ENCODE results near the gene RNASEH2A.

RNASEH2A gene

GRCh38 chr19:12806242-12807081 lies at the start of gene RNASEH2A:
TSS of gene RNASEH2A (plus strand) at chr19:12806584. CDS start at chr19:12806674, 90 bp downstream.
- peak; percentile 90 for DNase-seq

- peak; percentile 68 for DNase-seq
Observed at GRCh38 chr19:12757544-12758274, 48.7 kb upstream of the RNASEH2A start.

DNA sequence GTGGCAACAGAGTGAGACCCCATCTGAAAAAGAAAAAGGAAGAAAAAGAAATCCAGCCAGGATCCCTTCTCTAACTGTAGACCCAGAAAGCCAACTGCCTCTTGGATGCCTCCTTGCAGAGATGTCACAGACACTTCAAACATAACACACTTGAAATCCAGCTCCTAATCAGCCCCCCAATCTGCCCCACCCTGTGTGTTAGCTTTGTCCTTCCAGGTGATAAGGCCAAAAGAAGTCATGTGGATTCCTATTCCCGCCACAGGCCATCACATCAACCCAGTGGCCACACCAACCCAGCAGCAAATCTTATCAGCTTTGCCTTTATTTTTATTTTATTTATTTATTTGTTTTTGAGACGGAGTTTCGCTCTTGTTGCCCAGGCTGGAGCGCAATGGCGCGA lies 46.7 kb upstream of the RNASEH2A start:
- no peak for DNase-seq

GRCh38 chr19:12763100-12763499 lies 43.3 kb upstream of the RNASEH2A start:
- DNase-seq: no peak

DNA sequence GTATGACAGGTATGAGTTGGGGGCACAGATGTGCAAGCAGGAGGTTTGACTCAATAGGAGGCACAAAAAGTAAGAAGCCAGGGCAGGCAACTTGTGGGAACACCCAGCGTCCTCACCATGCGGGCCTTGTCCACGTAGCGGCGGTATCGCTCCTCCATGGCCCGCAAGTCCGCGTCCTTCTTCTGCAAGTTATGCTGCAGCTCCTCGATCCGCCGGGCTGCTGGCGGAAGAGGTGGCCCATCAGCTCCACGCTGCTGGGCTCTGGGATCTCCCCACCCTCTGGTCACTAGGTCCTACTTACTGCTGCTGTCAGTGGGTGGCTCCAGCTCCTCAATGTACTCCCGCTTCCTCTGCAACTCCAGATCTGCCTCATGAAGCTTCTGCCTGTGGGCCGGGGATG lies 41.7 kb upstream of the RNASEH2A start:
- no peak for DNase-seq

- peak; percentile 80 for DNase-seq
Observed at GRCh38 chr19:12766051-12766521, 40.3 kb upstream of the RNASEH2A start.

DNA sequence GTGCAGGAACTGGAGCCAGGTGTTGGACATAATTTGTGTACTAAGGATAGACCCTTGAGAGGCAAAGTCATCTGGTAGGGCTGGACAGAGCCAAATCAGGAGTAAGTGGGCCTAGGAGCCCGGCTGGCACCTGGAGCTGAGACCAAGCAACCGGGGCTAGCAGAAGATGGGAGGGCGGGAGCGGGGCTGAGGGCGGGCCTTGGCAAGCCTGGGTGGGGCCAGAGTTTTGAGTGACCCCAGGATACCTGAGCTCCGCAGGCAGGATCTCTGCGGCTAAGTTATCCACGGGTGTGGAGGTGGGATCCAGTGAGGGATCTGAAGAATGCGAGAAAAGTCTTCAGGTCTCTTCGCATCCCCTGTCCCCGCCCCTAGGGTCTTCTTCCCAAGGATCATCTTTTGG lies 39.2 kb upstream of the RNASEH2A start:
- no peak for DNase-seq

- no peak for DNase-seq
Observed at GRCh38 chr19:12767666-12768065, 38.7 kb upstream of the RNASEH2A start.

DNA sequence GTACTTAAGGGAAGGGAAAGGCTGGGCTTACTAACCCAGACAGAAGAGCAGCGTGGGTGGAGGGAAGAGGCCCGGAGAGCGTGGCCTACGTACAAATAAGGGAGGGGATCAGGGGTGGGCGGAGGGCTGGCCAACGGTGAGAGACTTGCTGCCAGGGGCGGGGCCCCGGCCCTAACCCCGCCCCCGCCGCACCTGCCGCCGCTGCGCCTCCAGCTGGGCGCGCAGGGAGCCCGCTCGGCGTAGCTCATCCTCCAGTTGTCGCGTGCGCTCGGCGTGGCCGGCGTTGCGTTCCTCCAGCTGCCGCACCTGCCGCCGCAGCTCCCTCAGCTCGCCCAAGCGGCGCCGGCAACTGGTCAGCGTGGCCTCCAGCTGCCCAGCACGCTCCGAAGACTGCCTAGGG lies 36.7 kb upstream of the RNASEH2A start:
- DNase-seq: peak; percentile 75

GRCh38 chr19:12770922-12771321 lies 35.5 kb upstream of the RNASEH2A start:
- no peak for DNase-seq

GRCh38 chr19:12772323-12772722 lies 34.1 kb upstream of the RNASEH2A start:
- no peak for DNase-seq

- no peak for DNase-seq
Observed at GRCh38 chr19:12773571-12773970, 32.8 kb upstream of the RNASEH2A start.

DNA sequence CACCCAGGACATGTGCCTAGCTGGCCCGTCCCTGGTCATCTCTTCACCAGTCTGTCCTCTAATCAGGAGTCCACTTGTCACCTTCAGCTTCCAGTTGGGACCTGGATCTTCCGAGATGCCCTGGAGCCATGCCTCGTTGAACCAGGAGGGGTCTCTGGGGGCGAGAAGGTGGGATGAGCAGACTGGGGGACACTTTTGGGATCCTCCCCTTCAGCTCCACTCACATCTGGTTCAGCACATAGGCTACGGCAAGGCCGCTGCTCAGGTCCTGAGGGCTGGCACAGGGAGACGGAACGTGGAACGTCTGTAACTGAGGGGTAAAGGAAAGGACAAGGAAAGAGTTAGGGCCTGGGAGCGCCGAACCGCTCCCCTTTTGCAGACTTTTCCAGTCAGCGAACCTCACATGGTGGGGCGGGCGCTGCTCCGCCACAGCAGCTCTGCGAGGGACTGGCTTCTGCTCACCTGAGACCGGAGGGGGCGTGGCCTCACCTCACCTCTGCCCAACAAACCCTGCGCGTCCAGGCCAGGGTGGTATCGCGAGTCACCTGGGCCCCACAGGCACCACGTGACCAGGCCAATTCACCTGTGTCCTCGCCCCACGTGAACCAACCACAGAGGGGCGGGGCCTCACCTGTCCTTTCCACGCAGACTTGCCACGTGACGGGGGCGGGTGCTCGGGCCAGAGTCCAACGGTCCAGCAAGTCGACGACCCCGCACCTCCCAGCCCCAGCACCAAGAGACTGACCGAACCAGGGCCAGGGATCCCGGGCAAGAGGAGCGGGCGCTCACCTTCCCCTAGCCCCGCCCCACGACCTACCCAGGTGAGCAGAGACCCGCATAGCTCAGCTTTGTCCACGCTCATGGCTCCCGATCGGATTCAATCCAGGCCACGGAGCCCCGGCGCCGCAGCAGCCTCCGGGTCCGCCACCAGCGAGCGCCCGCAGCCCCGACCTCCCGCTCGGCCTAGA lies 31.5 kb upstream of the RNASEH2A start, which contains the start of gene HOOK2:
HOOK2 (minus strand) TSS at position 965 of the 968 bp plus-strand sequence; CDS start at position 862, 103 bp downstream.
- peak; percentile 71 for DNase-seq

DNA sequence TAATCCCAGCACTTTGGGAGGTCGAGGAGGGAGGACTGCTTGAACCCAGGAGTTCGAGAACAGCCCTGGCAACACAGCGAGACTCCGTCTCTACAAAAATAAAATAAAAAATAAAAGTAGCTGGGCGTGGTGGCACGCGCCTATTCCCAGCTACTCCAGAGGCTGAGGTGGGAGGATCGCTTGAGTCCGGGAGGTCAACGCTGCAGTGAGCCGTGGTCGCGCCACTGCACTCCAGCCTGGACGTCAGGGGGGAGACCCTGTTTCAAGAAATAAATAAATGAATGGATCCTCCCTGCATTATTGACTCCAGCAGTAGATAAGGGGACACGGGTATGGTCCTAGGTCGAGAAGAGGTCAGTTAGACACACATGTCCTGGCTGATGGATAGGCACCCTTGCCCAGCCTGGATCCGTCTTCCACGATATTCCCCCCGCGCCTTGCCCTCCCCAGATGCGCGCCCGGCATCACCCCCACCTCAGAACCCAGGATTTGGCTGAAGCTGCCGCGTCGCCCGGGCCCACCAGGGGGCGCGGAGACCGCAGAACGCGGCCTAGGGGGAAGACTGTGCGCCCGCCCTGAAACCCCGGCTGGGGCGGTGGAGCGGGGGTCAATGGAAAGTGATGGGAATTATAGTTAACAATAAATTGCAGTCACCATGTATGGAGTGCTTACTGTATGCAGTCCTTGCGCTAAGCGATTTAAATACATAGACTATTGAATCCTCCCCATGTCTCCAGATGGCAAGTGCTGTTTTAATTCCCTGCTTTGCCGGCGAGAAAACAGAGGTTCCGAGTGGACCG lies 29.0 kb upstream of the RNASEH2A start:
- DNase-seq: peak; percentile 85

DNA sequence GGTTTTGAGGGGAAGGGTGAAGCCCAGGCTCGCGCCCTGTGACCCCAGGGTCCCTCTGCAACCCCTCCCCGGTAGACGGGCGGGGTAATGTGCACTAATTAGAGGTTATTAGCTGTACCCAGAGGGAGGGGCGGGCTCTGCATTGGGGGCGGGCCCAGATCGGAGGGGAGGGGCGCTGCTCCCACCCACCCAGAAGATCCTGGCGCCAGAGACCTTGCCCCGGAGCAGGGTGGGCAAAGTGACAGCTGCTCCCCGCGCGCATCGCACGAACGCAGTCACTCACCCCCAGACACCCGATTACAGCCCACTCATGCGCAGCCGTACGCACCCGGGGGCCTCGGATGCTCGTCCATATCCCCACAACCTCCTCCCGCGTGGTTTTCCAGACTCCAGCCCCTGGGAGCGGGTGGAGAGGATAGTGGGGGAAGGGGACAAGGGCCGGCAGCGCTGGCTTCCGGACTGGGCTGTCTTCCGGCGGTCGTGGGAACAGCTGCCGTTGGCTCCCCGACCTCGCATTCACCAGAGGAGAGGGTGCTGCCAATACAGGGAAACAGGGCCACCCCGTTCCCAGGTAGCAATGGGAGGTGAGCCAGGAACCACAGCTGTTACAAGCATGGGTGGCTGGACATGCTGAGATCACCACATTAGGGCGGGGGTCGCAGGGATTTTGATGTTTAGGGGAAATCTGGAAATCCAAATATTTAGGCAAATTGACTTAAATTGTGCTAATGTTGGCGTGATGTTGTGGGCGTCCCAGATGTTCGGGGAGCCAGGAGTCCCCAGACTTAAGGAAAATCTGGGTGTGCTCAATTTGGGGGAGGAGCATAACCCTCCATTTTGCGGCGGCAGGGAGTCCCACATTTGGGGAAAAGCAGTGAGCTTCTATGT lies 28.1 kb upstream of the RNASEH2A start:
- peak; percentile 62 for DNase-seq

DNA sequence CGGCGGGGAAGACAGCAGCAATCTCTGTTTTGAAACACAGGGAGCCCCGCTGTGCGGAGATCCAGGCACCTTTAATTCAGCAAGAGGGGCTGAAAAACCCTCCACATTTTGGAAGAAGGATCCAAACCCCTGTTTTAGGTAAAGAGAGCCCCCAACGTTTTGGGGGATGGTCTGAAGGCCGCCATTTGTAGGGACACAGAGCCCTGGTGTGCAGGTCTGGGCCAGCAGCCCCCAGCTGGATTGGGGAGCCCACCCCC lies 27.6 kb upstream of the RNASEH2A start:
- DNase-seq: no peak

DNA sequence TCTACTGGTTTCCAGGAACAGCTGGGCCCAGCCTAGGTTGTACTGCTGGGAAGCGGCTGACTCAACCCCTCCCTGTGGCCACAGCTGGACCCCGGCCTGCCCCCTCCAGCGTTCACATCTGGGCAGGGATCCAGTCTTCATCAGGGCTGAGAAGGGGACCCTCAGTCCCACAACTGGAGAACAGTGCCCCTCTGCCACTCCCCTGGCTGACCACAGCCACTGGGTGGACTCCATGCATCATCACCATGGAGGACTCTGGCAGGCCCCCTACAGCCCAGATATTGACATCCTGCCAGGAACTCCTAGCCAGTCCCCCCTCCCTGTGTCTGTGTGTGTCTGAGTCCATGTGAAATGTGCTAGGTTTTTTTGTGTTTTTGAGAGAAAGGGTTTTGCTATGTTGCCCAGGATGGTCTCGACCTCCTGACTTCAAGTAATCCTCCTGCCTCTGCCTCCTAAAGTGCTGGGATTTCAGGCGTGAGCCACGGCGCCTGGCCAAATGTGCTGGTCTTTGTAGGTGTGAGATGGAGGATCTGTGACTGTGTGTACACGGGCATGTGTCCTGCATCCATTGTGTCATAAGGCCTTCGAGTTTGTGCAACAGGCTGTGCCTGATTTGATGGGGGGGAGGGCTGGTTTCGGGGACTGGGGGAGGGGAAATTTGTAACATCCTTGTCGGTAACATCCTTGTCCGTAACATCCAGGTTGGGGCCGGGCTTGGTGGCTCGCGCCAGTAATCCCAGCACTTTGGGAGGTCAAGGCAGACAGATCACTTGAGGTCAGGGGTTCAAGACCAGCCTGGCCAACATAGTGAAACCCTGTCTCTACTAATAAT lies 27.0 kb upstream of the RNASEH2A start:
- DNase-seq: no peak

DNA sequence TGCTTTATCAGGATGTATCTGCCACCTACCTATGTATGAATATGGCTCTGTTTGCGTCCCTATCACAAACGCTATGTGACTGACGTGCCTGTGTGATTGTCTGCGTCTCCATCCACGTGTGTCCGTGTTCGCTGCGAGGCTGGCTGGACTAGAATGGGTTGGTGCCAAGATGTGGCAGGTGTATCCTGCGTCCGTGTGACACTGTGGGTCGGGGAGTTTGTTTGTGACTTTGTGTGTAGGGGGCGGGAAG lies 24.3 kb upstream of the RNASEH2A start:
- DNase-seq: no peak

- DNase-seq: peak; percentile 96
Observed at GRCh38 chr19:12782424-12783290, 23.7 kb upstream of the RNASEH2A start.

All from CD4-positive, alpha-beta T cell treated with Interleukin-6 for 4 hours (primary cell).